ENCODE data around the gene XPO1.

XPO1 gene

DNA sequence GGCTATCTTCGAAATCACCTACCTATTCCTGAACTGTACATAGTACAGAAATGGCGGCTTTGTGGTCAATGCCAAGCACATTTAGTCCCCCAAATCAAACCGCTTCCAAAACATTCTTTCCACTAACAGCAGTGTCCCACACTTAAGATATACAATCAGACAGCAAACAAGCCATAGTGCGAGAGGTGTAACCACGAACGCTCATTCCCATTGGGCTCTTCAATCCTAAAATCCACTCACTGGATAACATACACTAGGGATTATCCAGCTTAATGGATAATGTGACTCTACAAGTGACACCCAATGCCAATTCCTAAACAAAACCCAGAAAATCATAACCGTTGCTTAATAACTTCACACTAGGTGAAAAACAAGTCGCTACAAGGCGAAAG, 2.0 kb downstream of the XPO1 start:
- Histone ChIP-seq H3K27ac (ENCODE audit: low read depth, low read length, severe bottlenecking) (peak overlapping the region; percentile 99), H3K36me3 (ENCODE audit: control insufficient read depth, insufficient read depth, low read length) (peaks cover 25% of the 10 kb centered on the region), H3K9me3 (ENCODE audit: control insufficient read depth, low read length) (no peaks in the 10 kb centered on the region), H3K4me1 (ENCODE audit: control insufficient read depth, insufficient read depth, low read length, poor library complexity, severe bottlenecking) (no peaks in the 10 kb centered on the region), H3K4me3 (ENCODE audit: extremely low read depth, insufficient read depth, low read length, poor library complexity, severe bottlenecking) (peak overlapping the region; percentile 84)
- 1% methylated on average over 9 of the region's 9 CpGs for WGBS, 2 experiments (ENCODE audit: insufficient coverage in 2 of 2)

DNA sequence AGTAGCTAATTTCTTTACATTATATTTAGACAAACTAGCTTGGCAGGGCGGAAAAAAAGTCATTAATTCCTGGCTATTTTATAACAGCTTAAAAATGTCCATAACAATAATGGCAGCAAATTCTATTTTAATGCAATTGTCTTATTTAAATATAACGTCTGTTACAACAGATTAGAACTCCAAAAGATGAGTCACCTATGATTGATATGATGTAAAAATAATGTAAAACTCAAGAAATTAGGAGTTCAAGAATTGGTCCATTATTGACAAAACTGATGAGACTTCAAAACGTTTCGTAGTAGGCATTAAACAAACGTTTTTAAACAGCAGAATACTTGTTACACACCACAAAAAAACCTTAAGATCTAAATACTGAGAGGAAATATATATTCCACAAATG, 2.7 kb downstream of the XPO1 start:
- peak overlapping the region; percentile 99 for H3K27ac ChIP-seq (ENCODE audit: low read depth, low read length, severe bottlenecking)
- H3K36me3 ChIP-seq (ENCODE audit: control insufficient read depth, insufficient read depth, low read length) = peaks cover 25% of the 10 kb centered on the region
- H3K9me3 ChIP-seq (ENCODE audit: control insufficient read depth, low read length) = no peaks in the 10 kb centered on the region
- no CpG with 5 or more reads among the region's 5 CpGs for WGBS, 2 experiments (ENCODE audit: insufficient coverage in 2 of 2)
- H3K4me3 ChIP-seq (ENCODE audit: extremely low read depth, insufficient read depth, low read length, poor library complexity, severe bottlenecking) = peak overlapping the region; percentile 84
- peaks cover 6% of the 10 kb centered on the region for H3K4me1 ChIP-seq (ENCODE audit: control insufficient read depth, insufficient read depth, low read length, poor library complexity, severe bottlenecking)

DNA sequence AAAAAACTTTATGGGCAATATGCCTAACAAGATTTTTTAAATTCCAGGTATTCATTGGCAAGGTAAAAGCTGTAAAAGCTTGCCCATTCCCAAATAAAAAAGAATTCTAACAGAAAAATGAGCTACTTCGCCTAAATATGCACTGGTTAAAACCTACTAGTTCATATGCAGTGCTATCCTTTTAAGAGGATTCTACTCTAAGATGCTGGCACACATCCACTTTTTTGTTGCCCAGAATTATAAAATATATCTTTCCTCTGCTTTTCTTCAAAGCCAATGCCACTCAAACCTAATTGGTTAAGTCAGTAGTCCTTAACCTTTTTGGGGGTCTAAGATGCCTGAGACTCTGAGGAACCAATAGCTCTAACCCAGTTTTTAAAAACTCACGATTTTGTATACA, 3.2 kb downstream of the XPO1 start:
- Histone ChIP-seq H3K36me3 (ENCODE audit: control insufficient read depth, insufficient read depth, low read length) (peaks cover 31% of the 10 kb centered on the region), H3K9me3 (ENCODE audit: control insufficient read depth, low read length) (no peaks in the 10 kb centered on the region), H3K4me1 (ENCODE audit: control insufficient read depth, insufficient read depth, low read length, poor library complexity, severe bottlenecking) (peaks cover 9% of the 10 kb centered on the region), H3K27ac (ENCODE audit: low read depth, low read length, severe bottlenecking) (no peak overlapping the region), H3K4me3 (ENCODE audit: extremely low read depth, insufficient read depth, low read length, poor library complexity, severe bottlenecking) (peak overlapping the region; percentile 84)
- 53 to 80% methylated on average over 1 to 2 of the region's 2 CpGs for WGBS, 2 experiments (ENCODE audit: insufficient coverage in 2 of 2)

- Histone ChIP-seq H3K4me1 (ENCODE audit: control insufficient read depth, insufficient read depth, low read length, poor library complexity, severe bottlenecking) (peaks cover 9% of the 10 kb centered on the region), H3K9me3 (ENCODE audit: control insufficient read depth, low read length) (no peaks in the 10 kb centered on the region), H3K36me3 (ENCODE audit: control insufficient read depth, insufficient read depth, low read length) (peaks cover 63% of the 10 kb centered on the region), H3K27ac (ENCODE audit: low read depth, low read length, severe bottlenecking) (peak overlapping the region; percentile 4), H3K4me3 (ENCODE audit: extremely low read depth, insufficient read depth, low read length, poor library complexity, severe bottlenecking) (no peak overlapping the region)
- WGBS, 2 experiments (ENCODE audit: insufficient coverage in 2 of 2) = 100% methylated on average over 1 of the region's 2 CpGs; no CpG with 5 or more reads in 1 of the 2 experiments
Measured at GRCh38 chr2:61530749-61531148, 7.4 kb downstream of the XPO1 start.

DNA sequence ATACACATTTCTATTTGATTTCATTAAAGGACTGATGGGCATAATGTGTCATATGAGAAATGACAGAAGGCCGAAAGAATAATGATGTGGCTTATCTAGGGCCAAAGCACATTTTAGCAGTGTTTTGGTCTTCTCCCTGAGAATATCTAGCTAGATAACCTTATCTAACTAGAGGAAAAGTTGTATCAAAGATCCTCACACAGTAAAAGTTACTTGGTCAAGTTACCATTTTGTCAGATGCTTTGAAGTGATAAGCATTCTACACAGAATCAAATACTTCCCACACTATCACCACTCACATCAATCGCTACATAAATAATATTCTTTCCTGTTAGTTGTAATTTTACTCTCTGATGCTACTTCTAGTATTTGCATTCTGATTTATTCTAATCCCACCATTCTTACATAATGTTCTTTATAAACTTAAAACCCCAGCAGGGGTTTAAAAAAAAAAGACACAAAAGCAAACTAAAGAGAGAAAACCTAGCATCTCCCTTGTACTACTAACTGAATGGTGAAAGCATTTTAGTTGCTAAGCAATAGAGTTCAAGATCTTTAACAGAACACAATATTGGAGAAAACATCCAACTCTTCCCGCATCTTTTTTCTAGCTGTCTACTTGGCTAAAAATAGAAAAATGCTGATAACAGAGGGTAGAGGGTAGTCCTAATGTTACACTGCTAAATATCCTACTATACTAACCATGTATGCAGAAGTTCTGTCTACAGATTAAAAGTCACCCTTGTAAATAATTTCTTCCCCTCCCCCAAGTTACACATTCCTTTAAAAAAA, 8.0 kb downstream of the XPO1 start:
- Histone ChIP-seq H3K4me1 (ENCODE audit: control insufficient read depth, insufficient read depth, low read length, poor library complexity, severe bottlenecking) (peaks cover 9% of the 10 kb centered on the region), H3K27ac (ENCODE audit: low read depth, low read length, severe bottlenecking) (peak overlapping the region; percentile 4), H3K36me3 (ENCODE audit: control insufficient read depth, insufficient read depth, low read length) (peaks cover 65% of the 10 kb centered on the region), H3K4me3 (ENCODE audit: extremely low read depth, insufficient read depth, low read length, poor library complexity, severe bottlenecking) (no peak overlapping the region), H3K9me3 (ENCODE audit: control insufficient read depth, low read length) (no peaks in the 10 kb centered on the region)
- WGBS, 2 experiments (ENCODE audit: insufficient coverage in 2 of 2) = 100% methylated on average over 1 of the region's 3 CpGs; no CpG with 5 or more reads in 1 of the 2 experiments

DNA sequence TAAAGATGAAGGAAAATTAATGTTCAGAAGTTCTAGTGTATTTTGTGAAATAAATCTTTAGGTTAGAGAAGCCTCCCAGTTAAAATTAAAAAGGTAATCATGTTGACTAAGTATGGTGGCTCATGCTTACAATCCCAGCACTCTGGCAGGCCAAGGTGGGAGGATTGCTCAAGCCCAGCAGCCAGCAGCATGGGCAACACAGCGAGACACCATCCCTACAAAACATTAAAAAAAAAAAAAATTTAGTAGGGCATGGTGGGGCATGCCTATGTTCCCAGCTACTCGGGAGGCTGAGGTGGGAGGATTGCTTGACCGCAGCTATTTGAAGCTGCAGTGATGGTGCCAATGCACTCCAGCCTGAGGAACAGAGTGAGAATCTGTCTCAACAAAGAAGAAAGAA, 17.9 kb downstream of the XPO1 start:
- Histone ChIP-seq H3K4me1 (ENCODE audit: control insufficient read depth, insufficient read depth, low read length, poor library complexity, severe bottlenecking) (no peaks in the 10 kb centered on the region), H3K9me3 (ENCODE audit: control insufficient read depth, low read length) (no peaks in the 10 kb centered on the region), H3K4me3 (ENCODE audit: extremely low read depth, insufficient read depth, low read length, poor library complexity, severe bottlenecking) (no peak overlapping the region), H3K36me3 (ENCODE audit: control insufficient read depth, insufficient read depth, low read length) (peaks cover 89% of the 10 kb centered on the region), H3K27ac (ENCODE audit: low read depth, low read length, severe bottlenecking) (no peak overlapping the region)
- 94% methylated on average over 2 of the region's 3 CpGs; no CpG with 5 or more reads in 1 of the 2 experiments for WGBS, 2 experiments (ENCODE audit: insufficient coverage in 2 of 2)

DNA sequence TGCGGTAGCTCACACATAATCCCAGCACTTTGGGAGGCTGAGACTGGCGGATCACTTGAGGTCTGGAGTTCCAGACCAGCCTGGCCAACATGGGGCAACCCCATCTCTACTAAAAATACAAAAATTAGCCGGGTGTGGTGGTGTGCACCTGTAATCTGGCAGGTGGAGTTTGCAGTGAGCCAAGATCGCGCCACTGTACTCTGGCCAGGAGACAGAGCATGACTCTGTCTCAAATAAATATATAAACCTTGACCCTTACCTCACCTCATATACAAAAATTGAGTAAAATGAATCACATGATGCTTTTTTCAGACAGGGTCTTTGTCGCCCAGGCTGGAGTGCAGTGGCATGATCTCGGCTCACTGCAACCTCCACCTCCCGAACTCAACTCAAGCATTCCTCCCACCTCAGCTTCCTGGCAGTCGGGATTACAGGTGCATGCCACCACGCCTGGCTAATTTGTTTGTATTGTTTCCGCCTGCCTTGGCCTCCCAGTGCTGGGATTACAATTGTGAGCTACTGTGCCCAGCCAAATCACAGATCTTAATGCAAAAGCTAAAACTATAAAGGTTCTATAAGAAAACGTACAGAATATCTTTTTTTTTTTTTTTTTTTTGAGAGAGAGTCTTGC, 25.3 kb downstream of the XPO1 start:
- Histone ChIP-seq H3K4me3 (ENCODE audit: extremely low read depth, insufficient read depth, low read length, poor library complexity, severe bottlenecking) (no peak overlapping the region), H3K36me3 (ENCODE audit: control insufficient read depth, insufficient read depth, low read length) (peaks cover 96% of the 10 kb centered on the region), H3K4me1 (ENCODE audit: control insufficient read depth, insufficient read depth, low read length, poor library complexity, severe bottlenecking) (peaks cover 1% of the 10 kb centered on the region), H3K27ac (ENCODE audit: low read depth, low read length, severe bottlenecking) (no peak overlapping the region), H3K9me3 (ENCODE audit: control insufficient read depth, low read length) (no peaks in the 10 kb centered on the region)
- 94 to 95% methylated on average over 8 to 10 of the region's 12 CpGs for WGBS, 2 experiments (ENCODE audit: insufficient coverage in 2 of 2)

GRCh38 chr2:61510674-61511671, 27.2 kb downstream of the XPO1 start:
- Histone ChIP-seq H3K4me3 (ENCODE audit: extremely low read depth, insufficient read depth, low read length, poor library complexity, severe bottlenecking) (no peak overlapping the region), H3K9me3 (ENCODE audit: control insufficient read depth, low read length) (no peaks in the 10 kb centered on the region), H3K27ac (ENCODE audit: low read depth, low read length, severe bottlenecking) (no peak overlapping the region), H3K4me1 (ENCODE audit: control insufficient read depth, insufficient read depth, low read length, poor library complexity, severe bottlenecking) (peaks cover 2% of the 10 kb centered on the region), H3K36me3 (ENCODE audit: control insufficient read depth, insufficient read depth, low read length) (peaks cover 92% of the 10 kb centered on the region)
- WGBS, 2 experiments (ENCODE audit: insufficient coverage in 2 of 2) = 96 to 97% methylated on average over 13 of the region's 19 CpGs

DNA sequence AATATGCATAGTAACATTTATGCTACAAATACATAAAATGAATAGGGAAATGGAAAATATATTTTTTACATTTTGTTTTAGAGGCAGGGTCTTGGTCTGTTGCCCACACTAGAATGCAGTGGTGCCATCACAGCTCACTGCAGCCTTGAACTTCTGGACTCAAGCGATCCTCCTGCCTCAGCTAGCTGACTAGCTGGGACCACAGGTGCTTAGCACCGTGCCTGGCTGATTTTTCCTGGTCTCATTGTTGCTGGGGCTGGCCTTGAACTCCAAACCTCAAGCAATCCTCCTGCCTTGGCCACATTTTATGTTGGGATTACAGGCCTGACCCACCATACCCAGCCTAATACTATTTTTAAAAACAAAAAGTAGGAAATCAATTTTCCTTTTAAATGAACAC, 33.2 kb downstream of the XPO1 start:
- 93 to 95% methylated on average over 2 of the region's 2 CpGs for WGBS, 2 experiments (ENCODE audit: insufficient coverage in 2 of 2)
- peaks cover 83% of the 10 kb centered on the region for H3K36me3 ChIP-seq (ENCODE audit: control insufficient read depth, insufficient read depth, low read length)
- H3K27ac ChIP-seq (ENCODE audit: low read depth, low read length, severe bottlenecking) = no peak overlapping the region
- H3K4me3 ChIP-seq (ENCODE audit: extremely low read depth, insufficient read depth, low read length, poor library complexity, severe bottlenecking) = no peak overlapping the region
- peaks cover 2% of the 10 kb centered on the region for H3K4me1 ChIP-seq (ENCODE audit: control insufficient read depth, insufficient read depth, low read length, poor library complexity, severe bottlenecking)
- no peaks in the 10 kb centered on the region for H3K9me3 ChIP-seq (ENCODE audit: control insufficient read depth, low read length)

DNA sequence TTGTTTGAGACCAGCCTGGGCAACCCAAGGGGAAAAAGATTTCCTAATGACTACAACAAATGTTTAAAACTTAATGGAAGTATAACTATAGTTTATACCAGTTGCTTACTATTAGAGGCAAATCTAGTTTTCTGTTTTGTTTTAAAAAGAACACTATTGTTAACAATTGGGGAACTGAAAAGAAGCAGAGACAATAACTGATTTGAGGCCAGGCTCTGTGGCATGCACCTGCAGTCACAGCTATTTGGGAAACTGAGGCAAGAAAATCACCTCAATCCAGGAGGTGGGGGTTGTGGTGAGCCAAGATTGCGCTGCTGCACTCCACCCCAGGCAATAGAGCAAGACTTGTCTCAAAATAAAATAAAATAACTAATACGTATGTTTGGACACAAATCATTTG, 39.1 kb downstream of the XPO1 start:
- H3K9me3 ChIP-seq (ENCODE audit: control insufficient read depth, low read length) = no peaks in the 10 kb centered on the region
- H3K36me3 ChIP-seq (ENCODE audit: control insufficient read depth, insufficient read depth, low read length) = peaks cover 88% of the 10 kb centered on the region
- no peaks in the 10 kb centered on the region for H3K4me1 ChIP-seq (ENCODE audit: control insufficient read depth, insufficient read depth, low read length, poor library complexity, severe bottlenecking)
- H3K4me3 ChIP-seq (ENCODE audit: extremely low read depth, insufficient read depth, low read length, poor library complexity, severe bottlenecking) = no peak overlapping the region
- 100% methylated on average over 1 of the region's 2 CpGs; no CpG with 5 or more reads in 1 of the 2 experiments for WGBS, 2 experiments (ENCODE audit: insufficient coverage in 2 of 2)
- H3K27ac ChIP-seq (ENCODE audit: low read depth, low read length, severe bottlenecking) = no peak overlapping the region

All from mesodermal cell (in vitro differentiated cells).